NCI-H748 (cell line): ENCODE results near the gene ABR.

ENCODE experiments used
- DNase-seq: peaks from one replicate; lab custom pipeline; 2025; ENCODE audit not compliant: unreplicated experiment; lab: John Stamatoyannopoulos, UW

The ABR gene

GRCh38 chr17:968812-969730 lies 210.7 kb downstream of the ABR start:
- DNase-seq = peak; percentile 82

GRCh38 chr17:967122-967521 lies 212.7 kb downstream of the ABR start:
- no peak for DNase-seq

GRCh38 chr17:965311-965989 lies 214.3 kb downstream of the ABR start:
- no peak for DNase-seq

GRCh38 chr17:964876-965275 lies 214.9 kb downstream of the ABR start:
- DNase-seq = peak; percentile 54

- no peak for DNase-seq
These were observed 217.1 kb downstream of the ABR start for GRCh38 chr17:962670-963069.

GRCh38 chr17:962166-962565 lies 217.6 kb downstream of the ABR start:
- no peak for DNase-seq

- no peak for DNase-seq
These were observed 220.9 kb downstream of the ABR start for GRCh38 chr17:958712-959451.

- no peak for DNase-seq
These were observed 221.8 kb downstream of the ABR start for GRCh38 chr17:957856-958421.

GRCh38 chr17:956905-957304 lies 222.9 kb downstream of the ABR start:
- peak; percentile 52 for DNase-seq

GRCh38 chr17:954431-955164 lies 225.2 kb downstream of the ABR start:
- DNase-seq = no peak

GRCh38 chr17:953767-954166 lies 226.0 kb downstream of the ABR start:
- DNase-seq = no peak
